HG03521 (cell line): Measurements from ENCODE around the gene OR5AK2.
"Not testable (repeated sequence)": the region's sequence is repeated elsewhere in the genome, so short reads cannot be mapped to it uniquely, and the experiment has no call there.

ENCODE experiments used
- ATAC-seq: cut with Tn5 transposase; IDR thresholded peaks from one replicate; pipeline ENCODE4 v1.9.1; 2021; ENCODE audit warnings: mild to moderate bottlenecking, moderate library complexity; ENCODE audit not compliant: unreplicated experiment

Gene OR5AK2

GRCh38 chr11:56988614-56989013, at the start of gene OR5AK2:
OR5AK2 (plus strand) TSS chr11:56988914; CDS start chr11:56988914, 0 bp downstream.
- ATAC-seq, result no peak

GRCh38 chr11:56945526-56945925, 43.2 kb upstream of the OR5AK2 start:
- ATAC-seq, result not testable (repeated sequence)

- ATAC-seq, result no peak
Observed at GRCh38 chr11:56948991-56949515, 39.7 kb upstream of the OR5AK2 start.

- ATAC-seq, result no peak
Observed at GRCh38 chr11:56950510-56950909, 38.2 kb upstream of the OR5AK2 start.

GRCh38 chr11:56953907-56954306, 34.8 kb upstream of the OR5AK2 start:
- not testable (repeated sequence) for ATAC-seq

GRCh38 chr11:56961609-56962008, 27.1 kb upstream of the OR5AK2 start:
- no peak for ATAC-seq

- ATAC-seq, result no peak
Observed at GRCh38 chr11:56967726-56968125, 21.0 kb upstream of the OR5AK2 start.

- no peak for ATAC-seq
Observed at GRCh38 chr11:56968524-56968923, 20.2 kb upstream of the OR5AK2 start.

- ATAC-seq, result no peak
Observed at GRCh38 chr11:56977314-56977713, 11.4 kb upstream of the OR5AK2 start.

GRCh38 chr11:56990702-56991101, 2.0 kb downstream of the OR5AK2 start:
- no peak for ATAC-seq

GRCh38 chr11:56994532-56994931, 5.8 kb downstream of the OR5AK2 start:
- no peak for ATAC-seq

GRCh38 chr11:57001674-57002401, 13.1 kb downstream of the OR5AK2 start:
- ATAC-seq, result no peak

GRCh38 chr11:57008373-57008772, 19.7 kb downstream of the OR5AK2 start:
- ATAC-seq, result no peak

GRCh38 chr11:57015679-57016078, 27.0 kb downstream of the OR5AK2 start:
- ATAC-seq, result no peak

- ATAC-seq, result no peak
Observed at GRCh38 chr11:57031556-57031955, 42.8 kb downstream of the OR5AK2 start.
